Urinary bladder (tissue), 4 donors: ENCODE measurements around the gene VIPR1. TPM values are rescaled to one million over a fixed set of nuclear protein-coding genes. Genes with fewer than 3 reads are reported as not detected.

Source experiments
- DNase-seq: peaks from one replicate; pipeline ENCODE4 v3.0.0-alpha.2; 2015; ENCODE audit errors: extremely low spot score
- H3K27ac ChIP-seq: one replicate; pipeline ENCODE4 v1.5.1; 2013; ENCODE audit warnings: low read depth, mild to moderate bottlenecking, moderate library complexity
- H3K36me3 ChIP-seq: one replicate; pipeline ENCODE4 v1.6.1; 2013; ENCODE audit warnings: mild to moderate bottlenecking, moderate library complexity; ENCODE audit not compliant: insufficient read depth
- H3K4me1 ChIP-seq: one replicate; pipeline ENCODE4 v1.6.1; 2013; ENCODE audit warnings: mild to moderate bottlenecking, moderate library complexity; ENCODE audit not compliant: insufficient read depth
- H3K4me3 ChIP-seq: one replicate; pipeline ENCODE4 v1.5.1; 2013; ENCODE audit warnings: low read depth, low read length
- WGBS: extraction: QIAGEN DNeasy Blood & Tissue Kit; methylation state at CpG from one replicate; pipeline ENCODE4 v1.1.7; 2013; 5-methylcytosine and 5-hydroxymethylcytosine counted together
- polyA plus RNA-seq: library from polyadenylated mRNA; stranded (reverse); fragments of 200-250 nt; gene quantifications from one replicate; pipeline ENCODE4 v1.2.3, GENCODE V29; 2013
- total RNA-seq: library from RNA; depleted of rRNA; stranded (reverse); fragments of >200 nt; gene quantifications from one replicate; pipeline ENCODE4 v1.2.3, GENCODE V29; 2014
- donor health status: healthy with polysubstance abuse.
- donor health status: healthy.

The VIPR1 gene
- total and polyA plus RNA-seq, 2 donors: 5.2 to 6.2 TPM

- Histone ChIP-seq H3K27ac (no peak overlapping the region), H3K4me1 (no peaks in the 10 kb centered on the region), H3K4me3 (no peak overlapping the region), H3K36me3 (no peaks in the 10 kb centered on the region)
- WGBS: 29% methylated on average over 4 of the region's 4 CpGs
- DNase-seq: no peak
Observed at GRCh38 chr3:42500909-42501308, 1.5 kb upstream of the VIPR1 start.

GRCh38 chr3:42501321-42501680 is 1.1 kb upstream of the VIPR1 start:
- Histone ChIP-seq H3K4me1 (no peaks in the 10 kb centered on the region), H3K27ac (no peak overlapping the region), H3K4me3 (peak overlapping the region; percentile 56), H3K36me3 (no peaks in the 10 kb centered on the region)
- no peak for DNase-seq
- WGBS: 8% methylated on average over 27 of the region's 27 CpGs

- DNase-seq: no peak
- Histone ChIP-seq H3K36me3 (no peaks in the 10 kb centered on the region), H3K27ac (no peak overlapping the region), H3K4me3 (peak overlapping the region; percentile 56), H3K4me1 (no peaks in the 10 kb centered on the region)
- WGBS: 1% methylated on average over 46 of the region's 46 CpGs
Observed at GRCh38 chr3:42501681-42502428, 588 bp upstream of the VIPR1 start.

GRCh38 chr3:42503251-42503924 is 945 bp downstream of the VIPR1 start:
- Histone ChIP-seq H3K4me1 (no peaks in the 10 kb centered on the region), H3K4me3 (peak overlapping the region; percentile 56), H3K36me3 (no peaks in the 10 kb centered on the region), H3K27ac (no peak overlapping the region)
- no peak for DNase-seq
- WGBS: 67% methylated on average over 4 of the region's 4 CpGs

GRCh38 chr3:42503957-42504333 is 1.5 kb downstream of the VIPR1 start:
- Histone ChIP-seq H3K4me3 (no peak overlapping the region), H3K27ac (no peak overlapping the region), H3K36me3 (no peaks in the 10 kb centered on the region), H3K4me1 (no peaks in the 10 kb centered on the region)
- 84% methylated on average over 4 of the region's 4 CpGs for WGBS
- DNase-seq: no peak

GRCh38 chr3:42504334-42505127 is 2.1 kb downstream of the VIPR1 start:
- no peak for DNase-seq
- peak overlapping the region; percentile 11 for H3K27ac ChIP-seq

GRCh38 chr3:42505128-42505848 is 2.8 kb downstream of the VIPR1 start:
- 94% methylated on average over 6 of the region's 6 CpGs for WGBS
- DNase-seq: no peak
- no peak overlapping the region for H3K4me3 ChIP-seq
- H3K36me3 ChIP-seq: no peaks in the 10 kb centered on the region
- no peaks in the 10 kb centered on the region for H3K4me1 ChIP-seq
- H3K27ac ChIP-seq: peak overlapping the region; percentile 11

More at GRCh38 chr3:42504334-42505127, 2.1 kb downstream of the VIPR1 start:
- WGBS: 71% methylated on average over 10 of the region's 10 CpGs
- H3K36me3 ChIP-seq: no peaks in the 10 kb centered on the region
- H3K4me3 ChIP-seq: no peak overlapping the region
- no peaks in the 10 kb centered on the region for H3K4me1 ChIP-seq

- H3K4me3 ChIP-seq: no peak overlapping the region
- no peak overlapping the region for H3K27ac ChIP-seq
- H3K4me1 ChIP-seq: no peaks in the 10 kb centered on the region
- no peaks in the 10 kb centered on the region for H3K36me3 ChIP-seq
- WGBS: 87% methylated on average over 4 of the region's 4 CpGs
- no peak for DNase-seq
Observed at GRCh38 chr3:42505849-42506410, 3.5 kb downstream of the VIPR1 start.

- DNase-seq: no peak
- Histone ChIP-seq H3K36me3 (no peaks in the 10 kb centered on the region), H3K4me1 (no peaks in the 10 kb centered on the region), H3K4me3 (no peak overlapping the region), H3K27ac (peak overlapping the region; percentile 27)
- WGBS: 34% methylated on average over 7 of the region's 7 CpGs
Observed at GRCh38 chr3:42507252-42507651, 4.8 kb downstream of the VIPR1 start.

GRCh38 chr3:42507761-42508335 is 5.4 kb downstream of the VIPR1 start:
- H3K27ac ChIP-seq: peak overlapping the region; percentile 14
- H3K4me3 ChIP-seq: no peak overlapping the region
- no peaks in the 10 kb centered on the region for H3K36me3 ChIP-seq
- no peaks in the 10 kb centered on the region for H3K4me1 ChIP-seq
- WGBS: 66% methylated on average over 6 of the region's 6 CpGs
- DNase-seq: no peak

- Histone ChIP-seq H3K4me1 (no peaks in the 10 kb centered on the region), H3K36me3 (no peaks in the 10 kb centered on the region), H3K27ac (no peak overlapping the region), H3K4me3 (no peak overlapping the region)
- DNase-seq: no peak
- WGBS: 60% methylated on average over 4 of the region's 4 CpGs
Observed at GRCh38 chr3:42508562-42508961, 6.1 kb downstream of the VIPR1 start.

GRCh38 chr3:42509111-42509510 is 6.7 kb downstream of the VIPR1 start:
- no peak for DNase-seq
- H3K36me3 ChIP-seq: no peaks in the 10 kb centered on the region
- 76% methylated on average over 3 of the region's 3 CpGs for WGBS

GRCh38 chr3:42510325-42510724 is 7.9 kb downstream of the VIPR1 start:
- DNase-seq: no peak
- 65% methylated on average over 4 of the region's 4 CpGs for WGBS

More at GRCh38 chr3:42509111-42509510, 6.7 kb downstream of the VIPR1 start:
- Histone ChIP-seq H3K4me1 (no peaks in the 10 kb centered on the region), H3K4me3 (no peak overlapping the region), H3K27ac (no peak overlapping the region)

More at GRCh38 chr3:42510325-42510724, 7.9 kb downstream of the VIPR1 start:
- no peak overlapping the region for H3K27ac ChIP-seq
- H3K4me3 ChIP-seq: no peak overlapping the region
- H3K36me3 ChIP-seq: no peaks in the 10 kb centered on the region
- no peaks in the 10 kb centered on the region for H3K4me1 ChIP-seq
